Measurements from ENCODE around the gene AKAP17A. TPM values are rescaled to one million over a fixed set of nuclear protein-coding genes. Genes with fewer than 3 reads are reported as not detected.

The AKAP17A gene
- polyA plus RNA-seq, 3 donors: 8.9 to 118 (median 13.6) TPM

- intact Hi-C loops (cut with micrococcal nuclease): loop anchor here in 1 of 2 donors (5.0 kb wide), 1 partner anchor 51 kb away; no protein-coding TSS in a partner anchor
- no peak overlapping the region for H3K4me3 Mint-ChIP-seq
- peak overlapping the region in 1 of 7 donors; percentile 12 for H3K27ac Mint-ChIP-seq
Observed at GRCh38 chrX:1578511-1579173, 12.8 kb upstream of the AKAP17A start.

GRCh38 chrX:1581132-1581531 lies 10.3 kb upstream of the AKAP17A start:
- Mint-ChIP-seq H3K36me3 (no peaks in the 10 kb centered on the region), H3K27ac (no peak overlapping the region)

More at GRCh38 chrX:1578511-1579173, 12.8 kb upstream of the AKAP17A start:
- H3K9me3 ChIP-seq (replicated peaks in 1 of 2; ENCODE audit: control insufficient read depth in 1 of 2, insufficient read depth in 1 of 2, low read length in 2 of 2): no peaks in the 10 kb centered on the region
- no peak overlapping the region for H3K27ac ChIP-seq (ENCODE audit: low read depth in 1 of 2, low read length in 2 of 2)
- Mint-ChIP-seq H3K9me3 (no peaks in the 10 kb centered on the region), H3K4me1 (peaks cover 9% of the 10 kb centered on the region), H3K36me3 (no peaks in the 10 kb centered on the region), H3K27me3 (ENCODE audit: low read depth in 3 of 3) (peaks cover 0 to 2% (median 0%) of the 10 kb centered on the region in 3 donors)
- no peak overlapping the region for H3K9ac ChIP-seq (ENCODE audit: insufficient read depth, low read length, poor library complexity, severe bottlenecking)
- no peak for DNase-seq
- H3K4me2 ChIP-seq (replicated peaks; ENCODE audit: extremely low read depth, low read length, poor library complexity, severe bottlenecking): no peak overlapping the region
- H3K36me3 ChIP-seq (replicated peaks in 1 of 2; ENCODE audit: control insufficient read depth in 1 of 2, insufficient read depth in 2 of 2, low read length in 2 of 2): no peaks in the 10 kb centered on the region
- no peaks in the 10 kb centered on the region for H3K27me3 ChIP-seq (ENCODE audit: control insufficient read depth in 2 of 2, insufficient read depth in 2 of 2, low read length in 2 of 2)
- TF ChIP-seq CTCF (IDR thresholded peaks at IDR 0.05): no peak
- H3K4me1 ChIP-seq (ENCODE audit: control insufficient read depth in 1 of 2, insufficient read depth in 2 of 2, low read length in 2 of 2): no peaks in the 10 kb centered on the region
- H2AFZ ChIP-seq (ENCODE audit: insufficient read depth, low read depth, low read length, poor library complexity, severe bottlenecking): no peak overlapping the region
- H3K4me3 ChIP-seq (replicated peaks in 1 of 3; ENCODE audit: low read depth in 2 of 3, low read length in 3 of 3): no peak overlapping the region
- H4K20me1 ChIP-seq (ENCODE audit: insufficient read depth, low read length): no peaks in the 10 kb centered on the region
- H3K79me2 ChIP-seq (ENCODE audit: insufficient read depth, low read length): no peaks in the 10 kb centered on the region
- WGBS (ENCODE audit: insufficient coverage): 94% methylated on average over 4 of the region's 6 CpGs

More at GRCh38 chrX:1581132-1581531, 10.3 kb upstream of the AKAP17A start:
- Histone ChIP-seq H3K79me2 (ENCODE audit: insufficient read depth, low read length) (no peaks in the 10 kb centered on the region), H4K20me1 (ENCODE audit: insufficient read depth, low read length) (no peaks in the 10 kb centered on the region), H3K4me2 (replicated peaks; ENCODE audit: extremely low read depth, low read length, poor library complexity, severe bottlenecking) (no peak overlapping the region), H3K4me1 (ENCODE audit: control insufficient read depth in 1 of 2, insufficient read depth in 2 of 2, low read length in 2 of 2) (no peaks in the 10 kb centered on the region), H3K9me3 (replicated peaks in 1 of 2; ENCODE audit: control insufficient read depth in 1 of 2, insufficient read depth in 1 of 2, low read length in 2 of 2) (no peaks in the 10 kb centered on the region), H2AFZ (ENCODE audit: insufficient read depth, low read depth, low read length, poor library complexity, severe bottlenecking) (no peak overlapping the region), H3K9ac (ENCODE audit: insufficient read depth, low read length, poor library complexity, severe bottlenecking) (no peak overlapping the region), H3K27me3 (ENCODE audit: control insufficient read depth in 2 of 2, insufficient read depth in 2 of 2, low read length in 2 of 2) (no peaks in the 10 kb centered on the region), H3K36me3 (replicated peaks in 1 of 2; ENCODE audit: control insufficient read depth in 1 of 2, insufficient read depth in 2 of 2, low read length in 2 of 2) (no peaks in the 10 kb centered on the region), H3K4me3 (replicated peaks in 1 of 3; ENCODE audit: low read depth in 2 of 3, low read length in 3 of 3) (no peak overlapping the region), H3K27ac (ENCODE audit: low read depth in 1 of 2, low read length in 2 of 2) (no peak overlapping the region)
- Mint-ChIP-seq H3K4me3 (no peak overlapping the region), H3K4me1 (peaks cover 9% of the 10 kb centered on the region), H3K27me3 (ENCODE audit: low read depth in 3 of 3) (peaks cover 0 to 2% (median 0%) of the 10 kb centered on the region in 3 donors), H3K9me3 (peaks cover 0 to 2% (median 0%) of the 10 kb centered on the region in 7 donors)
- WGBS (ENCODE audit: insufficient coverage): 51% methylated on average over 3 of the region's 4 CpGs
- peak; percentile 71 to 77 (median 75) for DNase-seq
- peak; percentile 98 for TF ChIP-seq CTCF (IDR thresholded peaks at IDR 0.05)
- intact Hi-C loops (cut with micrococcal nuclease): loop anchor here in 1 of 2 donors (1.0 kb wide), 1 partner anchor 127 kb away; no protein-coding TSS in a partner anchor

Data from CD14-positive monocyte (primary cell).